ENCODE data around the gene ABLIM3.

DNA sequence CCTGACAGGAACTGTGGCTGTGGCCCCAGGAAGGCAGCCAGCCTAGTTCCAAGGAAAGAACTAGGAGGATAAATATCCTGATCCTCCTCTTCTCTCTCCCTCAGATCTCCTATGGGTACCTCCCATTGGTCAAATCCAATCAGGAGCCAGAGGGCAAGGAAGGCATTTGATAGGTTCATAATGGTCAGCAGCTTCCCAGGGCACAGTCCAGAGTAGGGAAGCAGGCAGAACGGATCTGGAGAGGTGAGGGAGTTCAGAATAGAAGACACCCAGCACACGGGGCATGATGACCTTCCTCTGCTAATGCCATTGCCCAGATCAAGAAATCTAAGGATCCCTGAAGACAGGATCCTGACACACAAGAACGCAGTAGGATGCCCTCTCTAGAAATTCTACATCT is 8.6 kb downstream of the ABLIM3 start:
- TF ChIP-seq CTCF (IDR thresholded peaks at IDR 0.05), result no peak
- no peak for TF ChIP-seq POLR2AphosphoS5 (IDR thresholded peaks at IDR 0.05)
- no peak for TF ChIP-seq EP300 (IDR thresholded peaks at IDR 0.05; ENCODE audit: low read depth)
- no peak for TF ChIP-seq POLR2A (IDR thresholded peaks at IDR 0.05)

All from transverse colon (tissue), 4 donors.